ENCODE results near the gene IL13.

Gene IL13

GRCh38 chr5:132674671-132675506, 16.9 kb downstream of the IL13 start:
- Mint-ChIP-seq H3K4me1 (no peaks in the 10 kb centered on the region), H3K27me3 (no peaks in the 10 kb centered on the region), H3K36me3 (peaks cover 2% of the 10 kb centered on the region), H3K9me3 (no peaks in the 10 kb centered on the region), H3K4me3 (no peak overlapping the region), H3K27ac (no peak overlapping the region)

GRCh38 chr5:132675936-132676689, 18.1 kb downstream of the IL13 start:
- Mint-ChIP-seq H3K27ac (no peak overlapping the region), H3K4me1 (no peaks in the 10 kb centered on the region), H3K4me3 (no peak overlapping the region)

GRCh38 chr5:132677191-132677590, 19.2 kb downstream of the IL13 start:
- Mint-ChIP-seq H3K4me1 (no peaks in the 10 kb centered on the region), H3K9me3 (no peaks in the 10 kb centered on the region), H3K27me3 (no peaks in the 10 kb centered on the region), H3K4me3 (no peak overlapping the region), H3K27ac (no peak overlapping the region), H3K36me3 (peaks cover 3% of the 10 kb centered on the region)

More at GRCh38 chr5:132675936-132676689, 18.1 kb downstream of the IL13 start:
- peaks cover 4% of the 10 kb centered on the region for H3K36me3 Mint-ChIP-seq
- no peaks in the 10 kb centered on the region for H3K9me3 Mint-ChIP-seq
- no peaks in the 10 kb centered on the region for H3K27me3 Mint-ChIP-seq

GRCh38 chr5:132677682-132678400, 19.9 kb downstream of the IL13 start:
- H3K27me3 Mint-ChIP-seq: no peaks in the 10 kb centered on the region
- peaks cover 3% of the 10 kb centered on the region for H3K36me3 Mint-ChIP-seq
- no peaks in the 10 kb centered on the region for H3K4me1 Mint-ChIP-seq
- no peaks in the 10 kb centered on the region for H3K9me3 Mint-ChIP-seq
- no peak overlapping the region for H3K4me3 Mint-ChIP-seq
- no peak overlapping the region for H3K27ac Mint-ChIP-seq

GRCh38 chr5:132678735-132679134, 20.8 kb downstream of the IL13 start:
- Mint-ChIP-seq H3K4me3 (no peak overlapping the region), H3K27me3 (no peaks in the 10 kb centered on the region), H3K27ac (no peak overlapping the region), H3K36me3 (peaks cover 5% of the 10 kb centered on the region), H3K9me3 (no peaks in the 10 kb centered on the region), H3K4me1 (no peaks in the 10 kb centered on the region)

- Mint-ChIP-seq H3K9me3 (no peaks in the 10 kb centered on the region), H3K27me3 (no peaks in the 10 kb centered on the region), H3K4me1 (no peaks in the 10 kb centered on the region), H3K36me3 (peaks cover 5% of the 10 kb centered on the region), H3K4me3 (no peak overlapping the region), H3K27ac (no peak overlapping the region)
Observed at GRCh38 chr5:132679166-132679565, 21.2 kb downstream of the IL13 start.

- no peaks in the 10 kb centered on the region for H3K9me3 Mint-ChIP-seq
- H3K4me3 Mint-ChIP-seq: no peak overlapping the region
- H3K27me3 Mint-ChIP-seq: no peaks in the 10 kb centered on the region
- H3K27ac Mint-ChIP-seq: no peak overlapping the region
- peaks cover 1% of the 10 kb centered on the region for H3K4me1 Mint-ChIP-seq
- peaks cover 5% of the 10 kb centered on the region for H3K36me3 Mint-ChIP-seq
Observed at GRCh38 chr5:132679717-132680380, 21.9 kb downstream of the IL13 start.

GRCh38 chr5:132680780-132681475, 23.0 kb downstream of the IL13 start:
- no peaks in the 10 kb centered on the region for H3K9me3 Mint-ChIP-seq
- H3K27me3 Mint-ChIP-seq: no peaks in the 10 kb centered on the region
- peaks cover 6% of the 10 kb centered on the region for H3K4me1 Mint-ChIP-seq
- H3K4me3 Mint-ChIP-seq: no peak overlapping the region
- peaks cover 5% of the 10 kb centered on the region for H3K36me3 Mint-ChIP-seq
- H3K27ac Mint-ChIP-seq: no peak overlapping the region

GRCh38 chr5:132681476-132681831, 23.5 kb downstream of the IL13 start:
- Mint-ChIP-seq H3K4me1 (peaks cover 6% of the 10 kb centered on the region), H3K36me3 (peaks cover 6% of the 10 kb centered on the region), H3K9me3 (no peaks in the 10 kb centered on the region), H3K27me3 (no peaks in the 10 kb centered on the region), H3K27ac (no peak overlapping the region), H3K4me3 (no peak overlapping the region)

GRCh38 chr5:132681983-132682382, 24.0 kb downstream of the IL13 start:
- Mint-ChIP-seq H3K9me3 (no peaks in the 10 kb centered on the region), H3K27me3 (no peaks in the 10 kb centered on the region), H3K4me3 (no peak overlapping the region)

GRCh38 chr5:132684491-132684890, 26.5 kb downstream of the IL13 start:
- Mint-ChIP-seq H3K27ac (no peak overlapping the region), H3K4me3 (no peak overlapping the region), H3K9me3 (no peaks in the 10 kb centered on the region)

More at GRCh38 chr5:132681983-132682382, 24.0 kb downstream of the IL13 start:
- Mint-ChIP-seq H3K36me3 (peaks cover 6% of the 10 kb centered on the region), H3K27ac (no peak overlapping the region), H3K4me1 (peaks cover 6% of the 10 kb centered on the region)

GRCh38 chr5:132684922-132685720, 27.1 kb downstream of the IL13 start:
- Mint-ChIP-seq H3K9me3 (no peaks in the 10 kb centered on the region), H3K27ac (no peak overlapping the region), H3K4me3 (no peak overlapping the region), H3K36me3 (peaks cover 6% of the 10 kb centered on the region), H3K4me1 (peaks cover 26% of the 10 kb centered on the region), H3K27me3 (no peaks in the 10 kb centered on the region)

More at GRCh38 chr5:132684491-132684890, 26.5 kb downstream of the IL13 start:
- Mint-ChIP-seq H3K27me3 (no peaks in the 10 kb centered on the region), H3K4me1 (peaks cover 25% of the 10 kb centered on the region), H3K36me3 (peaks cover 6% of the 10 kb centered on the region)

GRCh38 chr5:132686193-132686592, 28.2 kb downstream of the IL13 start:
- Mint-ChIP-seq H3K27ac (no peak overlapping the region), H3K9me3 (no peaks in the 10 kb centered on the region), H3K4me3 (no peak overlapping the region), H3K27me3 (no peaks in the 10 kb centered on the region), H3K4me1 (peaks cover 26% of the 10 kb centered on the region), H3K36me3 (peaks cover 3% of the 10 kb centered on the region)

- no peak overlapping the region for H3K4me3 Mint-ChIP-seq
- H3K27me3 Mint-ChIP-seq: no peaks in the 10 kb centered on the region
- H3K4me1 Mint-ChIP-seq: peaks cover 33% of the 10 kb centered on the region
- H3K9me3 Mint-ChIP-seq: no peaks in the 10 kb centered on the region
- H3K36me3 Mint-ChIP-seq: peaks cover 8% of the 10 kb centered on the region
- H3K27ac Mint-ChIP-seq: peak overlapping the region; percentile 68
Observed at GRCh38 chr5:132687995-132688394, 30.0 kb downstream of the IL13 start.

Measured in activated naive CD4-positive, alpha-beta T cell treated with anti-CD3 and anti-CD28 coated beads, Interleukin-2, amount 50 U/mL, for 24 hours (primary cell).